Stomach (tissue), 9 donors: Measurements from ENCODE around the gene NAV3. TPM values are rescaled to one million over a fixed set of nuclear protein-coding genes. Genes with fewer than 3 reads are reported as not detected.

Source experiments
- DNase-seq, 2 donors: peaks; one replicate each; pipeline versions ENCODE4 v3.0.0 to v3.0.0-alpha.2; 2013 to 2019
- H3K27ac ChIP-seq, 5 donors: fragments of 200-600 bp in 4 of 5; sonication (generic) in 4 of 5; one replicate each; pipeline ENCODE4 v1.5.1; 2013 to 2019; ENCODE audit warnings: mild to moderate bottlenecking in 1 of 5, moderate library complexity in 1 of 5
- H3K27me3 ChIP-seq, 3 donors: fragments of 200-600 bp; sonication (generic); one replicate each; pipeline ENCODE4 v1.5.1; 2017 to 2019; ENCODE audit warnings: mixed run types in 1 of 3
- H3K36me3 ChIP-seq, 4 donors: fragments of 200-600 bp; sonication (generic); 1 replicate in 3 of 4; 2 replicates in 1 of 4; pipeline ENCODE4 v1.5.1; 2016 to 2019
- H3K4me1 ChIP-seq, 4 donors: fragments of 200-600 bp; sonication (generic); one replicate each; pipeline ENCODE4 v1.5.1; 2016 to 2019
- H3K4me3 ChIP-seq, 4 donors: fragments of 200-600 bp; sonication (generic) in 3 of 4; one replicate each; pipeline ENCODE4 v1.5.1; 2016 to 2019; ENCODE audit warnings: mild to moderate bottlenecking in 1 of 4
- H3K9me3 ChIP-seq, 4 donors: fragments of 200-600 bp; sonication (generic); one replicate each; pipeline ENCODE4 v1.5.1; 2016 to 2019
- EP300 ChIP-seq: sonication (generic); formaldehyde crosslinking; IDR thresholded peaks from one replicate; pipeline ENCODE4 v1.6.1; 2017; ENCODE audit warnings: antibody characterized with exemption
- POLR2A ChIP-seq, 4 donors: fragments of 450-650 bp; IDR thresholded peaks; one replicate each; pipeline ENCODE4 v1.6.1; 2016; ENCODE audit warnings: antibody characterized with exemption in 4 of 4, control low read depth in 2 of 4, mild to moderate bottlenecking in 1 of 4, moderate library complexity in 1 of 4
- POLR2AphosphoS5 ChIP-seq, 3 donors: sonication (generic); formaldehyde crosslinking; IDR thresholded peaks; one replicate each; pipeline ENCODE4 v1.6.1; 2016; ENCODE audit warnings: antibody characterized with exemption in 3 of 3
- WGBS, 5 donors: extraction: QIAGEN DNeasy Blood & Tissue Kit in 3 of 5; methylation state at CpG; one replicate each; pipeline versions ENCODE4 v1.1.5 to v1.1.7; 2013 to 2018; 5-methylcytosine and 5-hydroxymethylcytosine counted together
- intact Hi-C: fragments of 100-400 bp; cut with DNase I; formaldehyde crosslinking; loops from one replicate; pipeline ENCODE4 v1.15.1; 2023; ENCODE audit warnings: low total_unique reads
- polyA plus RNA-seq, 3 donors: library from polyadenylated mRNA; stranded (reverse); fragments of 200-250 nt; gene quantifications; one replicate each; pipeline ENCODE4 v1.2.3, GENCODE V29; 2013
- total RNA-seq, 5 donors: library from RNA; depleted of rRNA; stranded (reverse); fragments of >200 nt; gene quantifications; one replicate each; pipeline versions ENCODE4 v1.1.0 to v1.2.3, GENCODE V29; 2014 to 2016
- TF ChIP-seq, protein P1 (sequence below), 7 experiments: fragments of 450-650 bp in 4 of 7; fragments of 200-600 bp in 3 of 7; sonication (generic) in 3 of 7; IDR thresholded peaks; one replicate each; pipeline ENCODE4 v1.5.1; 2016 to 2019; ENCODE audit warnings: antibody characterized with exemption in 7 of 7, control low read depth in 2 of 7, mild to moderate bottlenecking in 1 of 7
- donor health status: healthy with polysubstance abuse.
- donor health status: Bipolar disorder and iron deficiency.
- donor health status: healthy.

Gene NAV3
- total and polyA plus RNA-seq, 8 donors = 0.15 to 18.9 (median 2.2) TPM

DNA sequence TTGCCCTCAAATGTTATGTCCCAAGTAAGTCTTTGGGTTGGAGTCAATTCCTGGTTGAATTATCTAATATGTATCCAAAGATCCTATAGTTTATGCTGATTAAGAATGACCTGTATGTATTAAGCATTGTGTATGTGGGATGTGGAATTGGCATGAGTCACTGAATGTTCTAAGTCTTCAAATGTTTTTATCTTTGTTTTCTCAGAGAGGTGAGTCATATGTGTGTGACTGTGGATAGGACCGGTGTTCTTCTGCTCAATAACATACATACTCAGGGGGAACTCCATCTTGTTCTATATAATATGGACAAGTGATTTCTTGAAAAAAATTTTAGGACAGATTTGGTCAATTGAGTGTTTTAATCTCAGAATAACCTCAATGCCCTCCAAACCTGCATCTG is 57.9 kb downstream of the NAV3 start:
- peak in 1 of 2 donors; percentile 21 for DNase-seq
- H3K9me3 ChIP-seq = no peaks in the 10 kb centered on the region
- no peak for TF ChIP-seq POLR2A (IDR thresholded peaks at IDR 0.05)
- TF ChIP-seq, protein P1, sequence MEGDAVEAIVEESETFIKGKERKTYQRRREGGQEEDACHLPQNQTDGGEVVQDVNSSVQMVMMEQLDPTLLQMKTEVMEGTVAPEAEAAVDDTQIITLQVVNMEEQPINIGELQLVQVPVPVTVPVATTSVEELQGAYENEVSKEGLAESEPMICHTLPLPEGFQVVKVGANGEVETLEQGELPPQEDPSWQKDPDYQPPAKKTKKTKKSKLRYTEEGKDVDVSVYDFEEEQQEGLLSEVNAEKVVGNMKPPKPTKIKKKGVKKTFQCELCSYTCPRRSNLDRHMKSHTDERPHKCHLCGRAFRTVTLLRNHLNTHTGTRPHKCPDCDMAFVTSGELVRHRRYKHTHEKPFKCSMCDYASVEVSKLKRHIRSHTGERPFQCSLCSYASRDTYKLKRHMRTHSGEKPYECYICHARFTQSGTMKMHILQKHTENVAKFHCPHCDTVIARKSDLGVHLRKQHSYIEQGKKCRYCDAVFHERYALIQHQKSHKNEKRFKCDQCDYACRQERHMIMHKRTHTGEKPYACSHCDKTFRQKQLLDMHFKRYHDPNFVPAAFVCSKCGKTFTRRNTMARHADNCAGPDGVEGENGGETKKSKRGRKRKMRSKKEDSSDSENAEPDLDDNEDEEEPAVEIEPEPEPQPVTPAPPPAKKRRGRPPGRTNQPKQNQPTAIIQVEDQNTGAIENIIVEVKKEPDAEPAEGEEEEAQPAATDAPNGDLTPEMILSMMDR (IDR thresholded peaks at IDR 0.05) = no peak
- TF ChIP-seq POLR2AphosphoS5 (IDR thresholded peaks at IDR 0.05) = peak in 2 of 3 donors; percentile 16 to 23
- TF ChIP-seq EP300 = no peak
- no peaks in the 10 kb centered on the region for H3K36me3 ChIP-seq
- 23 to 64% (median 42%) methylated on average over 1 of the region's 1 CpG for WGBS, 5 donors
- intact Hi-C loops = no loop called here
- peaks cover 0 to 7% (median under 1%) of the 10 kb centered on the region in 4 donors for H3K4me1 ChIP-seq
- H3K27me3 ChIP-seq = no peaks in the 10 kb centered on the region
- no peak overlapping the region for H3K27ac ChIP-seq
- no peak overlapping the region for H3K4me3 ChIP-seq

DNA sequence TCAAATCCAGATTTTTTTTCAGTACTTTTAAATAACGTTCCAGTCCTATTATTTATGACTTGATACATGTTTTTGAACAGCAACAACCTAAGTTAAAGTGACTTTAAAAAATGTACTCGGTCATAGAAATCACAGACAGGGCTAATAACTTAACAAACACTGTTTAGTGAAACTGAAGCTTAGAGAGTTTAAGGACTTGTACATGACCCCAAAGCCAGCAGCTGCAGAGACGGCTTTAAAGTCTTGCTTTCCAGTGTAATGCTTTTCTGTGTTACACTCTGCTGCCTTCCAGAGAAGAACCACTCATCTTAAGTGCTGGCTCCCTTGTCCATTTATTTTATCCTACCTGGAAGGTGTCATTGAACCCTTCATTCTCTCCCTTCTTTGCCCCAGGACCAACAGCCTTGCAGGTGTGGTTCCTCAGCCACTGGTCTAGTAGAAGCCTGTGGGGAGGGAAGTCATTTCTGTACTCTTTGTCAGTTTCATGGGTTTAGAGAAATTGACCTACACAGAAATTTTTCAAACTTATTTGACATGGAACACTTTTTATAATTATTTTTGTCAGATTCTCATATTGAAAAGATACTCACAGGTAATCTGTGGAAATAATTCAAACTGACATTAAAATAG is 60.9 kb downstream of the NAV3 start:
- DNase-seq = no peak
- no peak overlapping the region for H3K4me3 ChIP-seq
- H3K36me3 ChIP-seq = no peaks in the 10 kb centered on the region
- TF ChIP-seq EP300 (no peak), POLR2A (IDR thresholded peaks at IDR 0.05) (no peak)
- TF ChIP-seq, protein P1 (IDR thresholded peaks at IDR 0.05) = no peak
- no peaks in the 10 kb centered on the region for H3K9me3 ChIP-seq
- 55 to 76% (median 71%) methylated on average over 3 of the region's 3 CpGs for WGBS, 5 donors
- no peak overlapping the region for H3K27ac ChIP-seq
- no peaks in the 10 kb centered on the region for H3K27me3 ChIP-seq
- intact Hi-C loops = no loop called here
- H3K4me1 ChIP-seq = peaks cover 0 to 21% (median 10%) of the 10 kb centered on the region in 4 donors

DNA sequence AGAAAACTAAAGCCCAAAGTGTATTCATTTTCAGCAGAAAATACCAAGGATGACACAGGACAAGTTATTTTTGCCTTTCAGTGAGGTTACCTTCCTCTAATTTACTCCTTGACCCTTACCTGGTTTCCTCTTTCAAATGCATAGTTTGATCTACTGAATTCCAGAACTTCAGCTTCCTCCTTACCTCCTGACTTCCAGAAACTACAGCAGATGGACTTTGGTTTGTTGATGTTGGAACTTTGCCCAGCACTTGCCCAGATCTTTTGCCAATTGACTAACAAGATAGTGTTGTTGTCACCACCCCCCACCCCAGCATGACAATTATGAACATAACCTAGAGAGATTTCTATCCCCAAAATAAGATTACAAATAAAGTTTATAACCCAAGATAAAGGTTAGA is 63.2 kb downstream of the NAV3 start:
- peak overlapping the region in 2 of 5 donors; percentile 50 to 57 for H3K27ac ChIP-seq
- peak; percentile 74 to 82 for DNase-seq
- intact Hi-C loops = no loop called here
- no peaks in the 10 kb centered on the region for H3K9me3 ChIP-seq
- H3K4me3 ChIP-seq = no peak overlapping the region
- H3K4me1 ChIP-seq = peaks cover 0 to 21% (median 10%) of the 10 kb centered on the region in 4 donors
- no peaks in the 10 kb centered on the region for H3K36me3 ChIP-seq
- H3K27me3 ChIP-seq = no peaks in the 10 kb centered on the region
- peak in 2 of 3 donors; percentile 54 to 73 for TF ChIP-seq POLR2AphosphoS5 (IDR thresholded peaks at IDR 0.05)
- TF ChIP-seq, protein P1 (IDR thresholded peaks at IDR 0.05) = no peak

DNA sequence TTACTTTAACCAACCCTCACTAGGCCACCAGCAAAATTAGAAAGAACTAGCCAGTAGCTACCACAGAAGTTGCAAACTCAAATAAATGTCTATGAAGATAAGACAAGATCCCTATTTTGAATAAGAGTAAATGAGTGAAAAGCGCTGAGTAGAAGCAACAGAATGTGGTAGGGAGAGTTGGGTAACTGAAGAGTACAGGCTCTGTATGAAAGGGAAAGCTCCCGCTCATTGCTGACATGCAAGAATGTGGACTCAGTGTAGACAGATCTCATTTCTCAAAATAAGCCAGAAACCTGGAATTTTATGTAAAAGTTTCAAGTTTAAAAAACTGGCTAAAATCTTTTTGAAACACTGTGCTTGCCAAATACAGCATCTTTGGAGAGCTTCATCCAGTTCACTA is 63.9 kb downstream of the NAV3 start:
- H3K9me3 ChIP-seq = no peaks in the 10 kb centered on the region
- no peak for DNase-seq
- no peaks in the 10 kb centered on the region for H3K27me3 ChIP-seq
- intact Hi-C loops = no loop called here
- peaks cover 0 to 21% (median 10%) of the 10 kb centered on the region in 4 donors for H3K4me1 ChIP-seq
- no peaks in the 10 kb centered on the region for H3K36me3 ChIP-seq
- TF ChIP-seq, protein P1 (IDR thresholded peaks at IDR 0.05) = no peak
- no peak for TF ChIP-seq POLR2AphosphoS5 (IDR thresholded peaks at IDR 0.05)
- no peak for TF ChIP-seq EP300
- TF ChIP-seq POLR2A (IDR thresholded peaks at IDR 0.05) = no peak
- H3K27ac ChIP-seq = no peak overlapping the region
- no peak overlapping the region for H3K4me3 ChIP-seq
- WGBS, 5 donors = 54 to 69% (median 64%) methylated on average over 2 of the region's 2 CpGs
